Activated T-cell treated with anti-CD3 and anti-CD28 coated beads for 48 hours (primary cell): ENCODE measurements around the gene CORO6.
A peak's percentile ranks its signal among the peaks of the same experiment; 100 is the strongest.

ENCODE experiments used
- DNase-seq: peaks from one replicate; pipeline ENCODE4 v3.0.0-alpha.2; 2020; ENCODE audit warnings: low read depth

CORO6 gene

DNA sequence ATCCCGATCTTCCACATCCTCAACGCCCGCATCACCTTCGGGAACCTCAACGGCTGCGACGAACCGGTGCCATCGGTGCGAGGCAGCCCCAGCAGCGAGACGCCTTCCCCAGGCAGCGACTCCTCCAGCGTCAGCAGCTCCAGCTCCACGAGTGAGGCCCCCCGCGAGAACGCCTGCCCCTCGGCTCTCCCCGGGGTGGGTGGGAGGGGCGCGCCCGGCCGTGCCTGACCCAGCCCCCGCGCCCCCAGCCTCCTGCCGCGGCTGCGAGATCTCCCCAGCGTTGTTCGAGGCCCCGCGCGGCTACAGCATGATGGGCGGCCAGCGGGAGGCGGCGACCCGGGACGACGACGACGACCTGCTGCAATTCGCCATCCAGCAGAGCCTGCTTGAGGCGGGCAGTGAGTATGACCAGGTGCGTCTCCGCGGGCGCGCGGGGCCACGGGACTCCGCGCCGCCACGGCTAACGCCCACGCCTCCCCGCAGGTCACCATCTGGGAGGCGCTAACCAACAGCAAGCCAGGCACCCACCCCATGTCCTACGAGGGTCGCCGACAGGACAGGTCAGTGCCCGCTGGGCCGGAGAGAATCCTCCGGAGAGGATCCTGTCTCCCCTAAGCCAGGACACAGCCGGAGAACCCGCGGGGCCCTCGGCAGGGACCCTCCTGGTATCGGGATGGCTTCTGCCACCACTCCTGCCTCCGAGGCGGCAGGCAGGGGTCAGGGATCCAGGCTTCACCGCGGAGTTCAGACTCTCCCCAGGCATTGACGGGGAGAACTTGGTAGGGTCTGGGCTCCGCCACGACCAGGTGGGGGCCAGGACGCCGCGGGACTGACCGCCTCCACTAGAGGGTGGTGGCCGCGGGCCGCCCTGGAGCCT is 10.1 kb downstream of the CORO6 start:
- no peak for DNase-seq

DNA sequence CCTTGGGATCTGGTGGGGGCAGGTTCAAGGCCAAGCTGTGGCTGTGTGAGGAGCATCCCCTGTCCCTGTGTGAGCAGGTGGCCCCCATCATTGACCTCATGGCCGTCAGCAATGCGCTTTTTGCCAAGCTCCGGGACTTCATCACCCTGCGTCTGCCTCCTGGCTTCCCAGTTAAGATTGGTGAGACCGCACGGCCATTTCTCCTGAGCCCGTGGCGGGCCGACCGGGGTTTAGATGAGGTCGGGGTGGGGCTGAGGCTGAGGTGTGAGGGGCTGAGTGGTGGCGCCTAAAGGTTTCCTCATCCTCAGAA is 10.7 kb downstream of the CORO6 start:
- DNase-seq: no peak

DNA sequence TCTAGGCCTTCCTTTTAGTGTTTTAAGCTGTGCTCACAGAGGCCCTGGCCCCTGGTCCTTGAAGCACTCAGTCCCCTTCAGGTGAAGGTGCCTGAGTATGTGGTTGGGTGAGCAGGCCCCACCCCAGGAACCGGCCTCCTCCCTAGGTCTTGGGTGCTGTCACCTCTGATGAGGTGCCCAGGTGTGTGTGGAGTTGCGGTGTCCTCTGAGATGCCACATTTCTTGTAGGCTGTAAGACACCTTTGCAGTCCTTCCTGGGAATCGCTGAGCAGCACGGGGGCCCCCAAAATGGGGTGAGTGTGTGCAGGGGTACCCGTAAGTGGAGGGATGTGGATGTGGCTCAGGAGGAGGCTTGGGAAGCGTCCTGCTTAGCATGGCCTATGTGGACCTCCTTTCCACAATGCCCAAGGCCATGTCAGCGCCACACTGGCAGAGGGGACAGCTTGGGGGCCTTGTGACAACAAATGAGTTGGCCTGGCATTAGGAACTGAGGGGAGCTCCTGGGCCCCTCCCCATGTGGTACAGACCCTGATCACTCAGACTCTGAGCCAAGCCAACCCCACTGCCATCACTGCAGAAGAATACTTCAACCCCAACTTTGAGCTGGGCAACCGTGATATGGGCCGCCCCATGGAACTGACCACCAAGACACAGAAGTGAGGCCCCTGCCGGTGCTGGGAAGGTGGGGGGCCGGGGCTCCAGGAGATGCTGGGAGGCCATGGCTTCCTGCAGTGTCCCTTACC is 11.2 kb downstream of the CORO6 start:
- no peak for DNase-seq

DNA sequence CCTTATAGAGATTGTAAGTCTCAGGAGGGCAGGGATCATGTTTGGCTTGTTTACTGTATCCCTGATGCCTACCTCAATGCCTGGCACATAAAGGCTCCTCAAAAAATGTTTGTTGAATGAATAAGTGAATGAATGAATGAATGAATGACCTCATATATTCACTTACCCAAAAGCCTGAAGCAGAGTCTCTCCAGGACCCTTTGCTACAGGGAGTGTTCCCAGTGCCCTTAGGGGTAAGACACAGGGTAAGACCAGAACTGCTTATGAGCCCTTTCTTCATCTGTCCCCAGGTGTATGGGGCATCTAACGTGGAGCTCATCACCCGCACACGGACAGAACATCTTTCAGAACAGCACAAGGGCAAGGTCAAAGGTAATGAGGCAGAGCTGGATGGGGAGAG is 12.3 kb downstream of the CORO6 start:
- DNase-seq: no peak

DNA sequence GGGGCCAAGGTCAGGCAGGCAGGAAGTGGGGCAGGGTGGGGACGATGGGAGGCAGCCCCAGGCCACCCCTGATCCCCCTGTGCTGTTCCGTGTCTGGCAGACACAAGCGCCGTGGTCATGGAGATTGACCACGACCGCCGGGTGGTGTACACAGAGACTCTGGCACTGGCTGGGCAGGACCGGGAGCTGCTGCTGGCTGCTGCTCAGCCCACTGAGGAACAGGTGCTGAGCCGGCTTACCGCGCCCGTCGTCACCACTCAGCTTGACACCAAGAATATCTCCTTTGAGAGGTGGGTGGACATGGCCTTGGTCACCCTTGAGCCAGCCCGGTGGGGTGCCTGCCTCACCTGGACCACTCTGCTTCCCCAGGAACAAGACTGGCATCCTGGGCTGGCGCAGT is 13.7 kb downstream of the CORO6 start:
- no peak for DNase-seq

DNA sequence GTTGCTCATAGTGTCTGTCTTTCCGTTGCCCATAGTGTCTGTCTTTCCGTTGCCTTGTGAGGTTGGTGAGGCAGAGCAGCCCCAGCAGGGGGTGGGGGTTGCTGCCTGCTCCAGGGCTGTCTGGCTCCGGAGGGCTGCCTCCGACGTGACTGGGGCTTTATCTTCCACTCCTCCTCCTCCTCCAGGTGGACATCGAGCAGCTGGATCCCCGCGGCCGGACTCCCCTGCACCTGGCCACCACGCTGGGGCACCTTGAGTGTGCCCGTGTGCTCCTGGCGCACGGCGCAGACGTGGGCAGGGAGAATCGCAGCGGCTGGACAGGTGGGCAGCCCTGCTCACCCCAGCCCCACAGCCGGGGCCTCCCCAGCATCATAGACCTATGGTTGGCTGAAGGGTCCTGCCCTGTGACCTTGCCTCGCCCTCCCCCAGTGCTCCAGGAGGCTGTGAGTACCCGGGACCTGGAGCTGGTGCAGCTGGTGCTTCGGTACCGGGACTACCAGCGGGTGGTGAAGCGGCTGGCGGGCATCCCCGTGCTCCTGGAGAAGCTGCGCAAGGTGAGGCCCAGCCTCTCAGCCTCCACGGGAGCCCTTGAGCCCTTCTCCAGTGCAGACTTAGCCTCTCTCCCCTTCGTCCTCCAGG is 15.0 kb downstream of the CORO6 start:
- no peak for DNase-seq

DNA sequence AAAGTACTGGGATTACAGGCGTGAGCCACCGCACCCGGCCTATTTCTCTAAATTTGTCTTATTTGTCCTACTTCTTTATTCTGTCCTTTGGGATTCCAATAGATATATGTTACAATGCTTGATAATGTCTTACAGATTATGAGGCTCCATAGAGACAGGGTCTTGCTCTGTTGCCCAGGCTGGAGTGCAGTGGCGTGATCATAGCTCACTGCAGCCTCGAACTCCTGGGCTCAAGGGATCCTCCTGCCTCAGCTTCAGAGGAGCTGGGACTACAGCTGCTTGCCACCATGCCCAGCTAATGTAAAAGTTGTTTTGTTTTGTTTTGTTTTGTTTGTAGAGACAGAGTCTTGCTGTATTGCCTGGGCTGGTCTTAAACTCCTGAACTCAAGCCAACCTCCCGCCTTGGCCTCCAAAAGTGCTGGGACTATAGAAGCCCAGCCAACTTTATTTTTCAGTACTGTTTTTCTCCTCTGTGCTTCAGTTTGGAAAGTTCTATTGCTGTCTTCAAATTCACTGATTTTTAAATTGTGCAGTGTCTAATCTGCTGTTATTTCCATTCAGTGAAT is 19.5 kb downstream of the CORO6 start:
- no peak for DNase-seq

DNA sequence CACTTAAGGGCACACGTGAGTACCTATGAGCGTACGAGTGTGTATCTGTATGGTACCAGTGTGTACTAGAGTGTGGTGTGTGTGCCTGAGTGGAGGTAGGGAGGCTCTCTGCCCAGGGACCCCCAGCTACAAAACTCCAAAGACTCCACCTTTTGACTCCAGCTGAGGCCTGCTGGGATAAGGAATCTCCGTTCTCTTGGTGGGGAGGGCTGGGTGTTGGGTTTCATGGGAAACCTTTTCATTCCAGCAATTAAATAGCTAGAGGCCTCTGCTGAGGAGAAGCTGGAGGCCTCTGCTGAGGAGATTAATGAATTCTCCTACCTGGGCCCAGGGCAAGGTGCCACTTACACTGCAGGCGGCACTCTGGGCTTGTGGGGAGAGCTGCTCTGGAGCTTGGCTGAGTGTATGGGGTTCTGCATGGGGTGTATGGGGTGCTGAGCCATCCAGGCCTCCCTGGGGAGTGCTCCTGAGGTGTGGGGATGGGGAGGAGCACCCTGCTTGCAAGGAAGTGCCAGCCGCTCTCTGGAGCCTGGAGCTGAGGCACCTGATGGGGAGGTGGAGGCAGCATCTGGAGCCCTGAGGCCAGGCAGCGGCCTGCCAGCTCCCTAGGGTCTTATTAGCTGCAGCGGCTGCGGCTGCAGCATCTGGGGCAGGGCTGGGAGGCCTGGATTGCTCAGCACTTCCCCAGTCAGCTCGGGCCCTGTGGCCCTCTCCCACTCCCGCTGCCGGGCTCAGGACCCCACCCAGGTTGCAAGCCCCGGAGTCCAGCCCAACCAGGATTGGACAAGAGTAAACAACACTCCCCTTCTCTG is 25.1 kb downstream of the CORO6 start:
- no peak for DNase-seq

DNA sequence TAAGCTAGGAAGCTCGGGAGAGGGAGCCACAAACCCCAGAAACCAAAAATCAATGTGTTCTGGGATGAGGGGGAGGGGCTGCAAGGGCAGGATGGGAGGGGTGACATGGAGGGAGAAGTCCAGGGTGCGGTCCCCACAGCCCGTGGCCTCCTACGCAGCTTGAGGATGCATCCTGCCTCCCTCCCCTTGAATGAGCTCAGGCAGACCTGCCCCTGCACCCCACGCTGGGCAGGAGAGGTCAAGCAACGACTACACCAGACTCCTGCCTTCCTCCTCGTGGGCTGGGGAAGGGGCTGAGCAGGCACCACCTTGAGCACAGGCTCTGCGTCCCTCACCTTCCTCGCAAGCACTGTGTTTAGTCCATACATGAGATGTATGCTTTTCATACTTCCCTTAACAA is 25.9 kb downstream of the CORO6 start:
- no peak for DNase-seq

DNA sequence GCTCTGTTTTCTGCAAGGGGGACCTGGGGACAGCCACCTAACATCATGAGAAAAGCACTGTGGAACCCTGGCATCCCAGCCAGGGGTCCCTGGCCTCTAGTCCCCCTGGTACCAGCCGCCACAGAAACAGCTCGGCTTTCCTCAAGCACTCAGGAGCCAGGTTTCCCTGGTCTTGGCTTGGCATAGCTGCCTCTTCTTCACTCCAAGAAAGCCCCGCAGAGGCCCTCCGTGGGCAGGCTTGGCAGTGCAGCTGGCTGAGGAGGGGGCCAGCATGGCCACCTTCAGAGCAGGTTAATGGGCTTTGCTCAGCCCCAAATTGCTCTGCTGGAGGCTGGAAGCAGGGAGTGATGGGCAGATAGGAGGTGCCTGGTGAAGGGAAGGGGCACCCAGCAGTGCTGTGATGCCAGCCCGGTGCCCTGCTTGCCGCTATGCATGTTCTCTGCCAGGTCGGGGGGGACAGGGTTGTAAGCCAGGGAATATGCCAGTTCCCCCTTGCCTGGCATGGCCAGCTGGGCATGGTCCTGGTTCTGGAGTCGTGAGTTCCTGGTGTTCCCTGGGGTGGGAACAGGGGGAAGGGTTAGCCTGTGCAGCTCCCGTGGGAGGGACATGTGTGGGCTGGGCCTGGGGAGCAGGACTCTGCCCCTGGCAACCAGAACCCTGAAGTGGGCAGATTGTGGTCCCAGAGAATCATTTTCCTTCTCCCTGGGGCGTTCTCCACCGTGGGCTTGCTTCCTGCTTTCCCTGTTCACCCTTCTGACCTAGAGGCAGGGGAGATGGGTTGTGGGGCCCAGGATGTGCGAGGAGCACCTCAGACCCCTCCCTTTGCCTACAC is 26.6 kb downstream of the CORO6 start:
- DNase-seq: no peak

DNA sequence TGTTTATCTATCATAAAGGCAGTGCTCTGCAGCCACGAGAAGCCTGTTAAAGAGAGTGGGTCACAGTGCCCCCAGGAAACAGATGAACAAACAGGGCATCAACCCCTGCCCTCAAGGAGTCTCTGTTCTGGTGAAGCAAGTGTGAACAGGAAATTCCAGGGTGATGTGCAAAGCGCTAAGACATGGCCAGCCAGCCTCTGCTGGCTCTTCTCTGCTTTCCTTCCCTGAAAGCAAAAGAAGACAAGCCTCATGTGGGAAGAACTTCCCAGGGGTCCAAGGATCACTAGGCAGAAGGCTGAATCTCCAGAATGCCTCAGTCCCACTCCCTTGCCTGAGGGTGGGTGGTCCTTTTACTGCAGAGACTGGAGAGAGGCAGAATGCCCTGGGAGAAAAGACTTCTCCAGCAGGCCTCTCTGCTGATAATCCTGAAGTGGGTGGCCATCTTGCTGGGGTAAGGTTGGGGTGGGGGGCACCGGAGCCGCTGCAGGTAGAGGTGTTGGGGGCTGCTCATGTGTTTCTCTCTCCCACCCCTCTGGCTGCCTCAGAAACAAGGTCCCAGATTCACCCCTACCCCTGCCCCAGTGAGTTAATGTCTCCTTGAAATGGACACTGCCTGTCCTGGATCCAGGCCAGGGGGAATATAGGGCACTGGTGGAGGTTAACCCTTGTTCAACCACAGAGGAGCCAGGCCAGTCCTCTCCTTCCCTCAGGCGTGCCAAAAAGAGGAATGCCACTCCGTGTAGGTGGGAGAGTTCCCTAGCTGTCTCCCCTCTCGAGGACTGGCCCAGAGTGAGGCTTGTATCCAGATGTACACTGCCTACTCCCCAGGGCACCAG is 27.4 kb downstream of the CORO6 start:
- DNase-seq: no peak

DNA sequence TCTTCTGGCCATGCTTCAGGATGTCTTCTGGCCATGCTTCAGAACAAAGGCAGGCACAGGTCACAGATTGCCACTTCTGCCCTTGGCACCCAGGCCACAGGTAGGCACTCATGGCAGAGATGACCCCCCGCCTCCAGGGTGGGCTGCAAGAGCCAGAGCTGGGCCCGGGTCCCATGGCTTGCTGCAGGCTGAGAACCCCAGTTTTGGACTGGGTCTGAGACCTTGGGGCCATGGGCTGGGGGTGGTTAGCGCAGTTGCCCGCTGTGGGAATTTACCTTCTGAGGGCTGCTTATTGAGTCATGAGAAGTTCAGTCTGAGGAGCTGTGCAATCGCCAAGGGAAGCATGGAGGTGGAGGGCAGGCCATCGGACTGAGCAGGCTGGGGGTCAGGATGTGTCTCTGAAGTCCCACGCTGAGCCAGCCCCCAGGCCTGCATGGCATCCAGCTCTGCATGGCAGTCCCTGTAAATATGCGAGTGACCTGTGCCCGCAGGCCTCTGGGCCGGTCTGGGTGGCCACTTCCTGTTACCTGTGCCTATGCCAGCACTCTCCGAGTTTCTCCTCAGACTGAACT is 28.1 kb downstream of the CORO6 start:
- DNase-seq: no peak

DNA sequence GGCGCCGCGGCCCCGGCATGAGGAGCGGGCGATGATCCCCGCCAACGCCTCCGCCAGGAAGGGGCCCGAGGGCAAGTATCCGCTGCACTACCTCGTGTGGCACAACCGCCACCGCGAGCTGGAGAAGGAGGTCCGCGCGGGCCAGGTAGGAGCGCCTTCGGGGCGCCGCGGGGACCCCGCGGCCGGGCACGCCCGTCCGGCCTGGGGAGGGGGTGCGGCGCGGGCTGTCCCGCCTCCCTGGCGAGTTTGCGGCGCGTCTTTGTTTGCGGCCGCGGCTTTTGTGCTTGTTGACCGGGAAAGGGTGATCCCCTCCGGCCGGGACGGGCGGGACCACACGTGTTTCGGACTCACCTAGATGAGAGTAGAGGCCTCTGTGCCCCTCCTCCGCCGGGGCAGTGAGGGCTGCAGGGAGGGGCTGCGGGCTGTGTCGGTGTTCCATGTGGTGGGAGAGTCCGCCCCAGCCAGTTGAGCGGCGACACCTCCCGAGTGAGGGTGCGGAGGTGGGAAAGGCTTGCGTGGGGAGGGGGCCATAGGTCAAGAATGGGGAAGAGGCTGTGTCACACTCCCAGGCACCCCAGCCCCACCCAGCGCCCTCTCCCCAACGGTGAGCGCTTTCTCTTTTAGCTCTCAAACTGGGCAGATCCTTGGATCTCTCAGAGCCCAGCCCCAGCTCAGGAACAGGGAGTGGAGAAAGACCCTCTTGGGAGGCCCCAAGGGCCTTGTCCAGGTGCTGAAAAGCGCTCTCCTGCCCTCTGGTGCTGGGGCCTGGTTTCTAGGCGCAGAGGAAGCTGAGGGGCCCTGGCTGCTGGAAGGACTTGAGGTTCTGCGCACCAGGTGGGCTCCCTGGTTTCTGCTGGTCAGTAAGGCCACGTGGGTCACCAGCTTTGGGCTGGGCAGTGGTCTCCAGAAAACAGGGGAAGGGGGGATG is 28.9 kb downstream of the CORO6 start:
- DNase-seq: no peak

DNA sequence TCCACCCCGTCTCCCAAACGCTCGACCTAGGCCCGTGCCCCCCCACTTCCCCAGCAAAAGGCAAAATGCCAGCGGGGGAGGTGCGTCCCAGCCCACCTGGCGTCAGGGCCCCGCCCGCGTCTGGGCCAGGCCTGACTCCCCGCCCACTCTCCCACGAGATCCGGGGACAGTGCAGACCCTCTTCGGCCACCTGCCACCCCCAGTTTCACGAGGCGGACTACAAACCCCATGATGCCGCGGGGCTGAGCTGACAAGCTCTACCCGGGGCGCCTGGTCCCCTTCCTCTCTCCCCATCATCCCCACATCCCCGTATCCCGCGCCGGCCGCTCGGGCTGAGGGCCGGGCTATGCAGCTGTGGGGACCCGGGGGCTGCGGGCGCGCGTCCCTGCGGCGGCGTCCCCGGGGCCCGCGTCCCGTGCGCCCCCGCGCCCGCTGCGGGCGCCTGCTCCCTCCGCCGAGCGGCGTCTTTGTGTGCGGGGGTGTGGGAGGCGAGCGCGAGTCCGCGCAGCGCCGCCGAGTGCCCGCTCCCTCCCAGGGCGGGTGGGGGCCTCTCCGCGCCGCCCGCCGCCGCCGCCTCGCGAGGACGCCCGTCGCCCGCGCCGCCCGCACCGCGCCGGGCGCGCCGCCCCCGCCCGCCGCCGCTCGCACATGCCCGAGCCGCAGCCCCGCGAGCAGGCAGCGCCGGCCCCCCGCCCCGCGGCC is 29.7 kb downstream of the CORO6 start, which contains the start of gene ANKRD13B:
Gene ANKRD13B (plus strand): TSS at position 283 of the 702 bp plus-strand sequence. CDS start 490 bp downstream, outside the sequence.
- no peak for DNase-seq

DNA sequence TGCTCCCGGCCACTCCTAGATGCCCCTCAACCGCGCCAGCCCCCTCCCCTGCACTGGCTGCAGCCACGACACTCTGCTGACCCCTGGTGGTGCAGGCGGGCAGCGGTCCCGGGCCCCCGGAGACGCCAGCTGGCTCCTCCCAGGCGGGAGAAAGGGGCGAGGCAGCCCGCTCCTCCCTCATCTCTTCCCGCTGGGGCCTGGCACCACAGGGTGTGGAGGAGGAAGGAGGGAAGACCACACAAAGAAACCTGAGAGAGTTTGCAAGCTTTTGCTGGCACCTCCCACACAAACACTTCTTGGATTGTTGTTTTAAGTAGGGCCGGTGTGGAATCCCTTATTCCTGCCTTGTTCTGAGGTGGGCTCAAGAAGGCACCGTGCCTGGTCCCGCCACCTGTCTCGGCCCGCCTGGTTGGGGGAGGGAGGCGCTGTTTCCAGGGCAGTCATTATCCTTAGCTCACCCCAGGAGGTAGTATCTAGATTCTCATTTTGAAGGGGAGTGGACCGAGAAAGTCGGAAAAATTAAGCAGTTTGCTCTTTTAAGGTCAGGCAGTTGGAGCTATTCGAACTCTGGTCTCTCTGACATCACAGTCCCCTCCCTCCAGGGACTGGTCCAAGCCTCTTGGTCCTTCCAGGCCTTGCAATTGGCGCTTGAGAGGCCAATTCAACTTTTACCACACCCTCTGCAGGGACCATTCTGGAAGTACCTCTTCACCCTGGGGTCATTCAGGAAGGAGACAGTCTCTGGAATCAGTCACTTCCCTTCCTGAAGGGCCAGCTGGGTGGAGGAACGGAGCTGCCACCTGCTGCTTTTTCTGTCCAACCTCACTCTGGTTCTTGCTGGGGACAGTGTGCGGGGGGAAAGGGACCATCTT is 30.7 kb downstream of the CORO6 start:
- DNase-seq: peak; percentile 82

DNA sequence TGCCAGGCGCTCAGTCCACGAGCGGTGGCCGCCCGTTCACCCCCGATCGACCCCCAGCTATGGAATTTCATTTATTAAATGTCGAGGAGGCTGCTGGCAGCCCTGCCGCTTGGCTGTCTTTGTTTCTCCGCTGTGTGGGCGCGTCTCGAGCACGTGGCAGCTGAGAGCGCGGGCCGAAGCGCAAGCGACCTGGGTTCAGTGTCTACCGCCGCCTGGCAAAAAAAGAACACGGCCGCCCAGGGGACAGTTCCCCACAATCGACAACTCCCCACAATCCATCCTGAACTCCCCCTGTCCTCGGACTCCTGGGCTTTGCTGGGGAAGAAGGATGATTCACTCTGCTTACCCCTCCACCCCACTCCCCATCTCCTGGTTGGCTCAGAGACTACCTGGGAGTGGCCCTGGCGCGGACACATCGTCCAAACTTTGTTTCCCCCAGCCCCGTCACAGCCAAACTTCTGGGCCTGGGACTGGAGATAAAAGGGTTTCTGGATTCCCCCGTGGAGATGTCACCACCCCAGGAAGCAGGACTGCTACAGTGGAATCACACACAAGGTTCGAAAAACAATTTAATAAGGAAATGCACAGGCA is 31.5 kb downstream of the CORO6 start:
- peak; percentile 47 for DNase-seq
